MM.1S (cell line): ENCODE results near the gene SULF2.
"Not testable (repeated sequence)": the region's sequence is repeated elsewhere in the genome, so short reads cannot be mapped to it uniquely, and the experiment has no call there.

Experiments used
- CTCF ChIP-seq: fragments of 300-600 bp; sonication (generic); IDR thresholded peaks from 2 replicates; pipeline ENCODE4 v1.5.1; 2016; ENCODE audit warnings: antibody characterized with exemption, low read length, mixed read lengths
- EZH2 ChIP-seq: fragments of 300-600 bp; sonication (generic); optimal IDR thresholded peaks from 2 replicates; pipeline ENCODE3; 2017; ENCODE audit warnings: low read depth, mild to moderate bottlenecking, antibody characterized with exemption, low read length, mixed read lengths

- TF ChIP-seq CTCF, EZH2: not testable (repeated sequence)
These were observed 38.7 kb upstream of the SULF2 start for GRCh38 chr20:47823941-47824340.
